SU-DHL-6 (cell line): ENCODE data around the gene DCHS1.

ENCODE experiments used
- H2AFZ ChIP-seq: fragments of 200-600 bp; sonication (generic); 2 replicates; pipeline ENCODE4 v1.6.1; 2014; ENCODE audit warnings: low read depth, mild to moderate bottlenecking, moderate library complexity, mixed read lengths, antibody characterized with exemption, low read length; ENCODE audit not compliant: severe bottlenecking
- H3F3A ChIP-seq: fragments of 200-600 bp; shearing (Covaris generic); 2 replicates; pipeline ENCODE4 v1.6.0; 2016; ENCODE audit warnings: antibody characterized with exemption, mild to moderate bottlenecking; ENCODE audit not compliant: insufficient read depth
- H3K27ac ChIP-seq: fragments of 200-600 bp; sonication (generic); 2 replicates; pipeline ENCODE4 v1.5.1; 2016; ENCODE audit warnings: low read depth, mild to moderate bottlenecking, low read length, moderate library complexity, mixed read lengths
- H3K27me3 ChIP-seq: fragments of 200-600 bp; sonication (generic), shearing (Covaris generic); 2 replicates; pipeline ENCODE4 v1.6.0; 2014; ENCODE audit warnings: mild to moderate bottlenecking, low read length
- H3K36me3 ChIP-seq: fragments of 200-600 bp; sonication (generic); 2 replicates; pipeline ENCODE4 v1.6.1; 2014; ENCODE audit warnings: mild to moderate bottlenecking, low read length, mixed read lengths
- H3K4me2 ChIP-seq: fragments of 300-600, 200-600 bp; shearing (Covaris generic), sonication (generic); 2 replicates; pipeline ENCODE4 v1.6.0; 2014; ENCODE audit warnings: low read length, low read depth, mild to moderate bottlenecking; ENCODE audit not compliant: poor library complexity, severe bottlenecking
- H3K4me3 ChIP-seq: fragments of 200-600 bp; sonication (generic); 2 replicates; pipeline ENCODE4 v1.5.1; 2014; ENCODE audit warnings: antibody characterized with exemption, low read length, mild to moderate bottlenecking, mixed read lengths; ENCODE audit not compliant: insufficient read depth, poor library complexity, severe bottlenecking
- H3K79me2 ChIP-seq: fragments of 200-600 bp; sonication (generic); 2 replicates; pipeline ENCODE4 v1.6.1; 2014; ENCODE audit warnings: mild to moderate bottlenecking, low read length, moderate library complexity; ENCODE audit not compliant: insufficient read depth
- H3K9ac ChIP-seq: fragments of 200-600 bp; sonication (generic); 2 replicates; pipeline ENCODE4 v1.7.0; 2014; ENCODE audit warnings: mild to moderate bottlenecking, low read length
- H3K9me2 ChIP-seq: fragments of 200-600 bp; sonication (generic); replicated peaks from 2 replicates; pipeline ENCODE4 v1.6.1; 2014; ENCODE audit warnings: low read length; ENCODE audit not compliant: insufficient read depth
- H3K9me3 ChIP-seq: fragments of 200-600 bp; sonication (generic); 2 replicates; pipeline ENCODE4 v1.6.1; 2014; ENCODE audit warnings: low read length, mixed read lengths; ENCODE audit not compliant: insufficient read depth
- H4K20me1 ChIP-seq: fragments of 200-600 bp; sonication (generic); 2 replicates; pipeline ENCODE4 v1.6.1; 2014; ENCODE audit warnings: low read depth, mild to moderate bottlenecking, antibody characterized with exemption, low read length, moderate library complexity, mixed read lengths
- EZH2phosphoT487 ChIP-seq: fragments of 200-600 bp; sonication (generic), shearing (Covaris generic); conservative IDR thresholded peaks from 2 replicates; pipeline ENCODE4 v1.6.1; 2018; ENCODE audit warnings: mild to moderate bottlenecking, antibody characterized with exemption, low read length, moderate library complexity, mixed read lengths
- TF ChIP-seq, protein P1 (sequence below): fragments of 200-600 bp; sonication (generic); IDR thresholded peaks from one replicate; pipeline ENCODE4 v1.5.1; 2017; ENCODE audit warnings: antibody characterized with exemption, mild to moderate bottlenecking, low read length, moderate library complexity; ENCODE audit not compliant: insufficient read depth, poor library complexity, severe bottlenecking

The DCHS1 gene

DNA sequence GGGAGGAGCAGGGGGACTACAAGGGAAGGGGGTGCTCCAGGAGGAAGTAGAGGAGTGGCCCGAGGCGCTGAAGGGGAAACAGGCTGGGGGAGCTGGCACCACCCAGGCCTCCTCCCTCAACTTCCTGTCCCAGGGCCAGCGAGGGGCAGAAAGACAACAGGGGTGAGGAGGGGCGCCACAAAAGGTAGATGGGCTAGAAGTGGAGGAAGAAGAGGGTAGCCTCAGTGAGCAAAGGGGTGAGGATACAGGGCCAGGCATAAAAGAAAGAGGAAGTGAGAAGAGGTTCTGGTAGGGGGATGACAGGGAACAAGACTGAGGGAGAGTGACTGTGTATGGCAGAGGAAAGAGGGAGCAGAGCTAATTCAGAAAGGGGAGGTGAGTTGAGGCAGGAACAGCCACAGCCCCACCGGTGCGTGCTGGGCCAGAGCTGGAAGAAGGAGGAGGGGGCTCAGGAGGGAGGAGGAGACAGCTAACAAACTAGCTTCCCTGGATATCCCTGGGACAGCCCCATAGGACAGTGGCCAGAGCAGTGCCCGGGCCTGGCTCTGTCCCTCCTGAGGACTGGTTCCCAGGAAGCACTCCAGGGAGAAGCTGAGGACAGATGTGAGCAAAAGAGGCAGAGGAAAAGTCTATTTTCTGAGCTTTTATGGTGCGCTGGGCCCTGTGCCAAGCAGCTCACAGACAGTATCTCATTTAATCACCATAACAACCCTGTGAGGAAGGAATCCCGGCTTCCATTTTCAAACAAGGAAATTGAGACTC, 8.5 kb downstream of the DCHS1 start:
- Histone ChIP-seq H3K9me2 (no peaks in the 10 kb centered on the region), H4K20me1 (no peaks in the 10 kb centered on the region), H2AFZ (no peak overlapping the region), H3F3A (no peaks in the 10 kb centered on the region), H3K27me3 (no peaks in the 10 kb centered on the region), H3K4me3 (no peak overlapping the region), H3K36me3 (no peaks in the 10 kb centered on the region), H3K9ac (no peak overlapping the region), H3K27ac (no peak overlapping the region), H3K79me2 (no peaks in the 10 kb centered on the region), H3K4me2 (no peak overlapping the region), H3K9me3 (no peaks in the 10 kb centered on the region)
- TF ChIP-seq, protein P1, sequence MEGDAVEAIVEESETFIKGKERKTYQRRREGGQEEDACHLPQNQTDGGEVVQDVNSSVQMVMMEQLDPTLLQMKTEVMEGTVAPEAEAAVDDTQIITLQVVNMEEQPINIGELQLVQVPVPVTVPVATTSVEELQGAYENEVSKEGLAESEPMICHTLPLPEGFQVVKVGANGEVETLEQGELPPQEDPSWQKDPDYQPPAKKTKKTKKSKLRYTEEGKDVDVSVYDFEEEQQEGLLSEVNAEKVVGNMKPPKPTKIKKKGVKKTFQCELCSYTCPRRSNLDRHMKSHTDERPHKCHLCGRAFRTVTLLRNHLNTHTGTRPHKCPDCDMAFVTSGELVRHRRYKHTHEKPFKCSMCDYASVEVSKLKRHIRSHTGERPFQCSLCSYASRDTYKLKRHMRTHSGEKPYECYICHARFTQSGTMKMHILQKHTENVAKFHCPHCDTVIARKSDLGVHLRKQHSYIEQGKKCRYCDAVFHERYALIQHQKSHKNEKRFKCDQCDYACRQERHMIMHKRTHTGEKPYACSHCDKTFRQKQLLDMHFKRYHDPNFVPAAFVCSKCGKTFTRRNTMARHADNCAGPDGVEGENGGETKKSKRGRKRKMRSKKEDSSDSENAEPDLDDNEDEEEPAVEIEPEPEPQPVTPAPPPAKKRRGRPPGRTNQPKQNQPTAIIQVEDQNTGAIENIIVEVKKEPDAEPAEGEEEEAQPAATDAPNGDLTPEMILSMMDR, result no peak
- TF ChIP-seq EZH2phosphoT487, result no peak

DNA sequence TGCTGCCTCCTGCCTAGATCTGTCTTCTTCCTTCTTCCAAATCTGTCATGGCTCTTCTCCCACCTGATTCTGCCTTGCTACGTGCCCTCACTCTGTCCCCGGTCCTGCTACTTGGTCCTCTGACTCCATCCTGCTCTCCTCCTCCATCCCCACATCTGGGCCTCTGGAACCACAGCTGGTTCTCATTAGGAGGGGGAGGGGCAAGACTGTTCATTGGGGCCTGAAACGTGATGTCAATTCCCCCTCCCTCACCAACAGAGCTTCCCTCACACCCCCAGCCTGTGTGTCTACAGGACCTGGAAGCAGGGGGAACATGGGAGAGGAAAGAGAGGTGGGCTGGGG, 9.1 kb downstream of the DCHS1 start:
- no peak overlapping the region for H3K27ac ChIP-seq
- no peak for TF ChIP-seq EZH2phosphoT487
- TF ChIP-seq, protein P1, result no peak
- H3K79me2 ChIP-seq, result no peaks in the 10 kb centered on the region
- no peaks in the 10 kb centered on the region for H3K36me3 ChIP-seq
- no peak overlapping the region for H3K4me2 ChIP-seq
- H3K27me3 ChIP-seq, result no peaks in the 10 kb centered on the region
- H4K20me1 ChIP-seq, result no peaks in the 10 kb centered on the region
- H2AFZ ChIP-seq, result no peak overlapping the region
- no peaks in the 10 kb centered on the region for H3K9me3 ChIP-seq
- H3F3A ChIP-seq, result no peaks in the 10 kb centered on the region
- no peak overlapping the region for H3K4me3 ChIP-seq
- no peak overlapping the region for H3K9ac ChIP-seq
- no peaks in the 10 kb centered on the region for H3K9me2 ChIP-seq

DNA sequence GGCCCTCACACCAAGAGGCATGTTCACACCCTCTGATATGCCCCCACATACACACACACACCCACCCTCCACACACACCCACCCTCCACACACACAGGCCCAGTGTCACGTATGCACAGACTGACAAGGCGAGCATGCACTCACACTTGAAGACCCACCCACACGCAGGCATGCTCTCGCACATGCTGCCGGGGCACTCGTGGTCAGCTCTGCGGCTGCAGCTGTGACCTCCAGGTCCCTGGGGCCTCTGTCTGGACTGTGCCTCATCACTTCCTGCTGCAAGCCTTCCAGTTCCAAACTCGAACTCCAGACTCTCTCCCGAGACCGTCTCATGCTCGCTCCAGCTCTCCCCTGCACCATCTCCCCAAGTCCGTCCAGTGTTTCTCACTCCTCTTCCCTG, 9.5 kb downstream of the DCHS1 start:
- no peaks in the 10 kb centered on the region for H3K27me3 ChIP-seq
- H3K36me3 ChIP-seq, result no peaks in the 10 kb centered on the region
- no peak overlapping the region for H3K4me2 ChIP-seq
- H3K9me3 ChIP-seq, result no peaks in the 10 kb centered on the region
- no peaks in the 10 kb centered on the region for H4K20me1 ChIP-seq
- H3K9me2 ChIP-seq, result no peaks in the 10 kb centered on the region
- H3K79me2 ChIP-seq, result no peaks in the 10 kb centered on the region
- no peak for TF ChIP-seq EZH2phosphoT487
- TF ChIP-seq, protein P1, result no peak
- H3F3A ChIP-seq, result no peaks in the 10 kb centered on the region
- H3K4me3 ChIP-seq, result no peak overlapping the region
- no peak overlapping the region for H3K27ac ChIP-seq
- H2AFZ ChIP-seq, result no peak overlapping the region
- H3K9ac ChIP-seq, result no peak overlapping the region
